ENCODE measurements around the gene NANOG.

DNA sequence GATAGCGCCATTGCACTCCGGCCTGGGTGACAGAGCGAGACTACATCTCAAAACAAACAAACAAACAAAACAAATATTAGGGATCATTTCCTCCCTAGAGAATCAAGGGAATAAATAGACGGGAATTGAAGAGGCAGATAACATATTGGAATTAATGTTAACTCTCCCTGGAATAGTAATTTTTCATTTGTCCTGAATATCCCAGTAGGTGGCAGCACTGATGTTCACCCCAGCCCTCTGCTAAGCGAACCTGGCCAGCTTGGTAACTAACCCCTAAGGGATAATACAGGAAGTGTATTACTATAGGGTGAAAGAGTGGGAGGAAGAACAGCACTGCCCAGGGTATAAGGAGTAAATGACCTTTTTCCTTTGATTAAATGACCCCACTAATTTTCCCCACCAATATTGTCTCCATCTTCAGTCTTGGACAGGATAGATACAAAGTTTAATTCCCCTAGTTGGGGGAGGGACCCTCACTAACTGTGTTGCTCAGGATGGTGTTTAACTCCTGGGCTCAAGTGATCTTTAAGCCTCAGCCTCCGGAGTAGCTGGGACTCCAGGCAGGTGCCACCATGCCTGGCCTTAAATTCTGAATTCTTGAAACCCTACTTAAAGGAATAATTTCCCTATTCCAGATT is 43.0 kb downstream of the NANOG start:
- TF ChIP-seq EZH2 (IDR thresholded peaks at IDR 0.05; ENCODE audit: low read depth, low read length, severe bottlenecking) (no peak), CEBPB (IDR thresholded peaks at IDR 0.05; ENCODE audit: low read depth, low read length) (no peak), POLR2AphosphoS5 (IDR thresholded peaks at IDR 0.05; ENCODE audit: low read depth, low read length) (no peak), JUND (IDR thresholded peaks at IDR 0.05; ENCODE audit: low read length) (no peak), SP4 (IDR thresholded peaks at IDR 0.05; ENCODE audit: low read length) (no peak), SP1 (IDR thresholded peaks at IDR 0.05; ENCODE audit: low read depth, low read length) (no peak), EP300 (IDR thresholded peaks at IDR 0.05; ENCODE audit: borderline replicate concordance in 1 of 2, low read depth in 2 of 2, low read length in 2 of 2) (no peak)
- TF ChIP-seq, protein P1, sequence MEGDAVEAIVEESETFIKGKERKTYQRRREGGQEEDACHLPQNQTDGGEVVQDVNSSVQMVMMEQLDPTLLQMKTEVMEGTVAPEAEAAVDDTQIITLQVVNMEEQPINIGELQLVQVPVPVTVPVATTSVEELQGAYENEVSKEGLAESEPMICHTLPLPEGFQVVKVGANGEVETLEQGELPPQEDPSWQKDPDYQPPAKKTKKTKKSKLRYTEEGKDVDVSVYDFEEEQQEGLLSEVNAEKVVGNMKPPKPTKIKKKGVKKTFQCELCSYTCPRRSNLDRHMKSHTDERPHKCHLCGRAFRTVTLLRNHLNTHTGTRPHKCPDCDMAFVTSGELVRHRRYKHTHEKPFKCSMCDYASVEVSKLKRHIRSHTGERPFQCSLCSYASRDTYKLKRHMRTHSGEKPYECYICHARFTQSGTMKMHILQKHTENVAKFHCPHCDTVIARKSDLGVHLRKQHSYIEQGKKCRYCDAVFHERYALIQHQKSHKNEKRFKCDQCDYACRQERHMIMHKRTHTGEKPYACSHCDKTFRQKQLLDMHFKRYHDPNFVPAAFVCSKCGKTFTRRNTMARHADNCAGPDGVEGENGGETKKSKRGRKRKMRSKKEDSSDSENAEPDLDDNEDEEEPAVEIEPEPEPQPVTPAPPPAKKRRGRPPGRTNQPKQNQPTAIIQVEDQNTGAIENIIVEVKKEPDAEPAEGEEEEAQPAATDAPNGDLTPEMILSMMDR (IDR thresholded peaks at IDR 0.05; ENCODE audit: control extremely low read depth in 1 of 3, insufficient read depth in 1 of 3, low read depth in 1 of 3, low read length in 3 of 3), result peak; percentile 36 to 81 (median 65)

Measured in H1 (cell line).